ENCODE measurements around the gene ZAR1. TPM values are rescaled to one million over a fixed set of nuclear protein-coding genes. Genes with fewer than 3 reads are reported as not detected.

Gene ZAR1
- total and polyA plus RNA-seq, 2 donors (not counting 1 experiment from before 2014, with no cell fraction given), result not detected

- no peaks in the 10 kb centered on the region for H3K27me3 ChIP-seq (replicated peaks in 1 of 4; ENCODE audit: control extremely low read depth in 1 of 4, control insufficient read depth in 3 of 4, insufficient read depth in 4 of 4, low read length in 3 of 4)
- POLR2A ChIA-PET, result no interaction called here
- H2AFZ ChIP-seq (ENCODE audit: insufficient read depth, low read depth, low read length, poor library complexity, severe bottlenecking), result no peak overlapping the region
- CTCF ChIA-PET, result interaction anchor here (1.0 kb wide), 1 partner anchor 39 kb away, joined by 4 read pairs; no protein-coding TSS in a partner anchor
- no peak for ATAC-seq (ENCODE audit: low read depth)
- peaks cover 0 to 71% of the 10 kb centered on the region in 2 experiments for H3K36me3 ChIP-seq (replicated peaks in 1 of 2; ENCODE audit: control extremely low read depth in 1 of 2, control insufficient read depth in 1 of 2, extremely low read depth in 1 of 2, insufficient read depth in 2 of 2, low read length in 1 of 2)
- no peak overlapping the region for H3K27ac ChIP-seq (ENCODE audit: low read length in 2 of 2)
- H3K4me1 ChIP-seq (ENCODE audit: control insufficient read depth in 2 of 2, insufficient read depth in 2 of 2, low read length in 2 of 2), result no peaks in the 10 kb centered on the region
- no peak overlapping the region for H3K27ac Mint-ChIP-seq
- H3K79me2 ChIP-seq (ENCODE audit: control insufficient read depth, insufficient read depth, low read length), result no peaks in the 10 kb centered on the region
- no peaks in the 10 kb centered on the region for H3K9me3 ChIP-seq (ENCODE audit: control extremely low read depth in 1 of 3, control insufficient read depth in 2 of 3, insufficient read depth in 1 of 3, low read length in 2 of 3)
- H3K27me3 Mint-ChIP-seq, result no peaks in the 10 kb centered on the region
- intact Hi-C loops (cut with micrococcal nuclease), result no loop called here
- no peaks in the 10 kb centered on the region for H4K20me1 ChIP-seq (ENCODE audit: control insufficient read depth, insufficient read depth, low read length, poor library complexity, severe bottlenecking)
- no peak for DNase-seq
- H3K4me2 ChIP-seq (replicated peaks; ENCODE audit: low read depth, low read length, poor library complexity, severe bottlenecking), result no peak overlapping the region
- TF ChIP-seq EZH2 (IDR thresholded peaks at IDR 0.05; ENCODE audit: borderline replicate concordance, insufficient read depth, low read depth, low read length, poor library complexity, severe bottlenecking), result no peak
- no peak for TF ChIP-seq CTCF (IDR thresholded peaks at IDR 0.05)
- H3K9ac ChIP-seq (ENCODE audit: low read length), result no peak overlapping the region
- no CpG with 5 or more reads among the region's 3 CpGs for WGBS (ENCODE audit: insufficient coverage)
- no peaks in the 10 kb centered on the region for H3K9me3 Mint-ChIP-seq (ENCODE audit: insufficient read depth)
- no peak overlapping the region for H3K4me3 Mint-ChIP-seq
- H3K4me1 Mint-ChIP-seq, result no peaks in the 10 kb centered on the region
- no peak overlapping the region for H3K4me3 ChIP-seq (ENCODE audit: control extremely low read depth in 1 of 5, extremely low read depth in 1 of 5, insufficient read depth in 1 of 5, low read depth in 2 of 5, low read length in 4 of 5)
These were observed 49.5 kb downstream of the ZAR1 start for GRCh38 chr4:48539597-48539996.

GRCh38 chr4:48542888-48543287 lies 52.8 kb downstream of the ZAR1 start:
- Histone ChIP-seq H3K27ac (ENCODE audit: low read length in 2 of 2) (no peak overlapping the region), H3K27me3 (replicated peaks in 1 of 4; ENCODE audit: control extremely low read depth in 1 of 4, control insufficient read depth in 3 of 4, insufficient read depth in 4 of 4, low read length in 3 of 4) (no peaks in the 10 kb centered on the region), H3K79me2 (ENCODE audit: control insufficient read depth, insufficient read depth, low read length) (no peaks in the 10 kb centered on the region), H3K4me1 (ENCODE audit: control insufficient read depth in 2 of 2, insufficient read depth in 2 of 2, low read length in 2 of 2) (no peaks in the 10 kb centered on the region), H3K9ac (ENCODE audit: low read length) (no peak overlapping the region), H2AFZ (ENCODE audit: insufficient read depth, low read depth, low read length, poor library complexity, severe bottlenecking) (no peak overlapping the region), H3K4me3 (ENCODE audit: control extremely low read depth in 1 of 5, extremely low read depth in 1 of 5, insufficient read depth in 1 of 5, low read depth in 2 of 5, low read length in 4 of 5) (no peak overlapping the region), H4K20me1 (ENCODE audit: control insufficient read depth, insufficient read depth, low read length, poor library complexity, severe bottlenecking) (no peaks in the 10 kb centered on the region), H3K36me3 (replicated peaks in 1 of 2; ENCODE audit: control extremely low read depth in 1 of 2, control insufficient read depth in 1 of 2, extremely low read depth in 1 of 2, insufficient read depth in 2 of 2, low read length in 1 of 2) (peaks cover 4 to 71% of the 10 kb centered on the region in 2 experiments), H3K4me2 (replicated peaks; ENCODE audit: low read depth, low read length, poor library complexity, severe bottlenecking) (no peak overlapping the region), H3K9me3 (ENCODE audit: control extremely low read depth in 1 of 3, control insufficient read depth in 2 of 3, insufficient read depth in 1 of 3, low read length in 2 of 3) (no peaks in the 10 kb centered on the region)
- Mint-ChIP-seq H3K27me3 (no peaks in the 10 kb centered on the region), H3K27ac (no peak overlapping the region), H3K4me1 (no peaks in the 10 kb centered on the region), H3K9me3 (ENCODE audit: insufficient read depth) (no peaks in the 10 kb centered on the region), H3K4me3 (no peak overlapping the region)
- DNase-seq (no peak), ATAC-seq (ENCODE audit: low read depth) (no peak)
- CTCF ChIA-PET, result no interaction called here
- intact Hi-C loops (cut with micrococcal nuclease), result no loop called here
- WGBS (ENCODE audit: insufficient coverage), result 100% methylated on average over 2 of the region's 2 CpGs
- TF ChIP-seq EZH2 (IDR thresholded peaks at IDR 0.05; ENCODE audit: borderline replicate concordance, insufficient read depth, low read depth, low read length, poor library complexity, severe bottlenecking) (no peak), CTCF (IDR thresholded peaks at IDR 0.05) (no peak)
- POLR2A ChIA-PET, result no interaction called here

Measured in B cell (primary cell).